ENCODE measurements around the gene PADI2.

The PADI2 gene

GRCh38 chr1:17061892-17062291, 57.4 kb downstream of the PADI2 start:
- in situ Hi-C loops (cut with MboI; ENCODE audit: low sequenced_read_pairs), result no loop called here

- in situ Hi-C loops (cut with MboI; ENCODE audit: low sequenced_read_pairs), result no loop called here
Observed at GRCh38 chr1:17061486-17061885, 57.8 kb downstream of the PADI2 start.

GRCh38 chr1:17060306-17060749, 58.9 kb downstream of the PADI2 start:
- in situ Hi-C loops (cut with MboI; ENCODE audit: low sequenced_read_pairs), result no loop called here

- in situ Hi-C loops (cut with MboI; ENCODE audit: low sequenced_read_pairs), result no loop called here
Observed at GRCh38 chr1:17059391-17060305, 59.6 kb downstream of the PADI2 start.

- in situ Hi-C loops (cut with MboI; ENCODE audit: low sequenced_read_pairs), result no loop called here
Observed at GRCh38 chr1:17056551-17056950, 62.7 kb downstream of the PADI2 start.

GRCh38 chr1:17055801-17056200, 63.5 kb downstream of the PADI2 start:
- in situ Hi-C loops (cut with MboI; ENCODE audit: low sequenced_read_pairs), result no loop called here

GRCh38 chr1:17053685-17054410, 65.4 kb downstream of the PADI2 start, which contains the start of gene SDHB:
TSS of gene SDHB (minus strand) at chr1:17054032. CDS start at chr1:17054019, 13 bp downstream.
- in situ Hi-C loops (cut with MboI; ENCODE audit: low sequenced_read_pairs), result no loop called here

- in situ Hi-C loops (cut with MboI; ENCODE audit: low sequenced_read_pairs), result no loop called here
Observed at GRCh38 chr1:17053086-17053684, 66.1 kb downstream of the PADI2 start.

GRCh38 chr1:17052641-17053040, 66.6 kb downstream of the PADI2 start:
- in situ Hi-C loops (cut with MboI; ENCODE audit: low sequenced_read_pairs), result no loop called here

GRCh38 chr1:17052038-17052437, 67.2 kb downstream of the PADI2 start:
- in situ Hi-C loops (cut with MboI; ENCODE audit: low sequenced_read_pairs), result no loop called here

GRCh38 chr1:17047924-17048323, 71.3 kb downstream of the PADI2 start:
- in situ Hi-C loops (cut with MboI; ENCODE audit: low sequenced_read_pairs), result loop anchor here (10.0 kb wide), 2 partner anchors 83 to 433 kb away; partner anchors contain the start of gene NBPF1

- in situ Hi-C loops (cut with MboI; ENCODE audit: low sequenced_read_pairs), result loop anchor here (10.0 kb wide), 2 partner anchors 81 to 431 kb away; partner anchors contain the start of gene NBPF1
Observed at GRCh38 chr1:17046334-17046657, 73.0 kb downstream of the PADI2 start.

GRCh38 chr1:17045634-17046333, 73.5 kb downstream of the PADI2 start:
- in situ Hi-C loops (cut with MboI; ENCODE audit: low sequenced_read_pairs), result loop anchor here (10.0 kb wide), 2 partner anchors 81 to 431 kb away; partner anchors contain the start of gene NBPF1

- in situ Hi-C loops (cut with MboI; ENCODE audit: low sequenced_read_pairs), result loop anchor here (10.0 kb wide), 2 partner anchors 80 to 430 kb away; partner anchors contain the start of gene NBPF1
Observed at GRCh38 chr1:17045150-17045549, 74.1 kb downstream of the PADI2 start.

- in situ Hi-C loops (cut with MboI; ENCODE audit: low sequenced_read_pairs), result loop anchor here (10.0 kb wide), 2 partner anchors 79 to 429 kb away; partner anchors contain the start of gene NBPF1
Observed at GRCh38 chr1:17043676-17044075, 75.6 kb downstream of the PADI2 start.

- in situ Hi-C loops (cut with MboI; ENCODE audit: low sequenced_read_pairs), result loop anchor here (10.0 kb wide), 2 partner anchors 75 to 425 kb away; partner anchors contain the start of gene NBPF1
Observed at GRCh38 chr1:17040135-17040534, 79.1 kb downstream of the PADI2 start.

GRCh38 chr1:17039522-17039921, 79.7 kb downstream of the PADI2 start:
- in situ Hi-C loops (cut with MboI; ENCODE audit: low sequenced_read_pairs), result no loop called here

GRCh38 chr1:17033481-17033880, 85.8 kb downstream of the PADI2 start:
- in situ Hi-C loops (cut with MboI; ENCODE audit: low sequenced_read_pairs), result no loop called here

GRCh38 chr1:17032741-17033140, 86.5 kb downstream of the PADI2 start:
- in situ Hi-C loops (cut with MboI; ENCODE audit: low sequenced_read_pairs), result no loop called here

- in situ Hi-C loops (cut with MboI; ENCODE audit: low sequenced_read_pairs), result no loop called here
Observed at GRCh38 chr1:17031436-17031835, 87.8 kb downstream of the PADI2 start.
